Measurements from ENCODE around the gene BIRC7.

DNA sequence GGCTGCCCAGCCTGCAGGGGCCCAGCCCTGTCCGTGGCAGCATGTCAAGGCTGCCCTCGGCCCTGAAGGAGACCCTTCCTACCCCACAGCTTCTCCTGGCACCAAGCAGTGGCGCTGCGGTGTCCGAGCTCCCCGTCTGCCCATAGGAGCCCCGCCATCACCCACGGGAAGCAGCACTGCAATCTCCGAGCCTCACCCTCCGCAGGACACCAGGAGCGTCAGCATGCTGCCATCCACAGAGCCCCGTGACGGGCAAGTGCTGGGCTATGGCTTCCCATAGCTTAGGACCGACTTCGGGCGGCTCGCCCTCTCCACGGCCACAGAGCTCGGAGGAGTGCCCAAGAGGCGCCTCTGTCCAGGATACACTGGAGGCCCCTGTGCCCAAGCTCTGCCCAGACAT lies 44.9 kb upstream of the BIRC7 start:
- TF ChIP-seq, protein P1, sequence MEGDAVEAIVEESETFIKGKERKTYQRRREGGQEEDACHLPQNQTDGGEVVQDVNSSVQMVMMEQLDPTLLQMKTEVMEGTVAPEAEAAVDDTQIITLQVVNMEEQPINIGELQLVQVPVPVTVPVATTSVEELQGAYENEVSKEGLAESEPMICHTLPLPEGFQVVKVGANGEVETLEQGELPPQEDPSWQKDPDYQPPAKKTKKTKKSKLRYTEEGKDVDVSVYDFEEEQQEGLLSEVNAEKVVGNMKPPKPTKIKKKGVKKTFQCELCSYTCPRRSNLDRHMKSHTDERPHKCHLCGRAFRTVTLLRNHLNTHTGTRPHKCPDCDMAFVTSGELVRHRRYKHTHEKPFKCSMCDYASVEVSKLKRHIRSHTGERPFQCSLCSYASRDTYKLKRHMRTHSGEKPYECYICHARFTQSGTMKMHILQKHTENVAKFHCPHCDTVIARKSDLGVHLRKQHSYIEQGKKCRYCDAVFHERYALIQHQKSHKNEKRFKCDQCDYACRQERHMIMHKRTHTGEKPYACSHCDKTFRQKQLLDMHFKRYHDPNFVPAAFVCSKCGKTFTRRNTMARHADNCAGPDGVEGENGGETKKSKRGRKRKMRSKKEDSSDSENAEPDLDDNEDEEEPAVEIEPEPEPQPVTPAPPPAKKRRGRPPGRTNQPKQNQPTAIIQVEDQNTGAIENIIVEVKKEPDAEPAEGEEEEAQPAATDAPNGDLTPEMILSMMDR (IDR thresholded peaks at IDR 0.05), result no peak
- TF ChIP-seq POLR2A (IDR thresholded peaks at IDR 0.05), result no peak

Measured in right lobe of liver (tissue), 4 donors.